ENCODE data around the gene CD38. TPM values are rescaled to one million over a fixed set of nuclear protein-coding genes. Genes with fewer than 3 reads are reported as not detected.

The CD38 gene
- total RNA-seq, 1 experiment from 2014 or later, result not detected

GRCh38 chr4:15793506-15794363, 15.6 kb downstream of the CD38 start:
- ATAC-seq, result no peak
- Histone ChIP-seq H3K4me1 (ENCODE audit: insufficient read depth, low read length) (peaks cover 4% of the 10 kb centered on the region; the same call in 1 of the 2 replicates), H3K27me3 (ENCODE audit: low read length) (no peaks in the 10 kb centered on the region), H3K36me3 (ENCODE audit: low read depth, low read length) (no peaks in the 10 kb centered on the region), H3K9ac (ENCODE audit: low read length) (no peak overlapping the region), H3K27ac (ENCODE audit: low read length) (no peak overlapping the region), H3K79me2 (ENCODE audit: low read length) (no peaks in the 10 kb centered on the region), H3K4me3 (ENCODE audit: low read length) (no peak overlapping the region), H3K9me3 (ENCODE audit: low read length) (no peaks in the 10 kb centered on the region), H3K4me2 (ENCODE audit: low read length) (no peak overlapping the region), H3F3A (ENCODE audit: low read length, unreplicated experiment) (no peaks in the 10 kb centered on the region), H4K20me1 (ENCODE audit: low read length) (no peaks in the 10 kb centered on the region), H2AFZ (ENCODE audit: low read length) (no peak overlapping the region), H3K9me2 (replicated peaks; ENCODE audit: low read length) (no peaks in the 10 kb centered on the region)
- CTCF ChIA-PET, result interaction anchor here (0.6 kb wide), 1 partner anchor 38 kb away, joined by 4 read pairs; no protein-coding TSS in a partner anchor
- TF ChIP-seq EZH2phosphoT487 (IDR thresholded peaks at IDR 0.05; ENCODE audit: borderline replicate concordance, low read length) (no peak), CTCF (conservative IDR thresholded peaks at IDR 0.05; ENCODE audit: low read depth, low read length) (no peak), EZH2 (IDR thresholded peaks at IDR 0.05; ENCODE audit: low read length, unreplicated experiment) (no peak)
- no peak for DNase-seq
- BruUV-seq (replicated peaks), result no TSS peak
- intact Hi-C loops (cut with micrococcal nuclease), result no loop called here
- POLR2A ChIA-PET (ENCODE audit: unreplicated experiment), result no interaction called here

GRCh38 chr4:15794426-15794825, 16.3 kb downstream of the CD38 start:
- no peaks in the 10 kb centered on the region for H3K9me3 ChIP-seq (ENCODE audit: low read length)
- no peaks in the 10 kb centered on the region for H3K36me3 ChIP-seq (ENCODE audit: low read depth, low read length)
- no peak overlapping the region for H3K27ac ChIP-seq (ENCODE audit: low read length)
- no peak overlapping the region for H3K4me2 ChIP-seq (ENCODE audit: low read length)
- H4K20me1 ChIP-seq (ENCODE audit: low read length), result no peaks in the 10 kb centered on the region
- no peak overlapping the region for H3K9ac ChIP-seq (ENCODE audit: low read length)
- H3K4me3 ChIP-seq (ENCODE audit: low read length), result no peak overlapping the region
- H3K27me3 ChIP-seq (ENCODE audit: low read length), result no peaks in the 10 kb centered on the region
- DNase-seq, result no peak
- no TSS peak for BruUV-seq (replicated peaks)
- ChIA-PET CTCF (interaction anchor here (0.6 kb wide), 1 partner anchor 39 kb away, joined by 4 read pairs; no protein-coding TSS in a partner anchor), POLR2A (ENCODE audit: unreplicated experiment) (no interaction called here)
- H3F3A ChIP-seq (ENCODE audit: low read length, unreplicated experiment), result no peaks in the 10 kb centered on the region
- no peaks in the 10 kb centered on the region for H3K79me2 ChIP-seq (ENCODE audit: low read length)
- no peak overlapping the region for H2AFZ ChIP-seq (ENCODE audit: low read length)
- TF ChIP-seq EZH2phosphoT487 (IDR thresholded peaks at IDR 0.05; ENCODE audit: borderline replicate concordance, low read length), result no peak
- peaks cover 4% of the 10 kb centered on the region; the same call in 1 of the 2 replicates for H3K4me1 ChIP-seq (ENCODE audit: insufficient read depth, low read length)
- intact Hi-C loops (cut with micrococcal nuclease), result no loop called here
- no peaks in the 10 kb centered on the region for H3K9me2 ChIP-seq (replicated peaks; ENCODE audit: low read length)
- ATAC-seq, result no peak

- Histone ChIP-seq H3F3A (ENCODE audit: low read length, unreplicated experiment) (no peaks in the 10 kb centered on the region), H3K36me3 (ENCODE audit: low read depth, low read length) (no peaks in the 10 kb centered on the region), H3K27ac (ENCODE audit: low read length) (no peak overlapping the region), H3K9me2 (replicated peaks; ENCODE audit: low read length) (no peaks in the 10 kb centered on the region), H3K4me2 (ENCODE audit: low read length) (no peak overlapping the region), H4K20me1 (ENCODE audit: low read length) (no peaks in the 10 kb centered on the region), H3K9me3 (ENCODE audit: low read length) (no peaks in the 10 kb centered on the region), H3K79me2 (ENCODE audit: low read length) (no peaks in the 10 kb centered on the region), H3K4me1 (ENCODE audit: insufficient read depth, low read length) (peaks cover 4% of the 10 kb centered on the region; the same call in 1 of the 2 replicates), H3K4me3 (ENCODE audit: low read length) (no peak overlapping the region), H2AFZ (ENCODE audit: low read length) (no peak overlapping the region), H3K27me3 (ENCODE audit: low read length) (no peaks in the 10 kb centered on the region), H3K9ac (ENCODE audit: low read length) (no peak overlapping the region)
- ATAC-seq, result no peak
- TF ChIP-seq CTCF (conservative IDR thresholded peaks at IDR 0.05; ENCODE audit: low read depth, low read length) (no peak), EZH2phosphoT487 (IDR thresholded peaks at IDR 0.05; ENCODE audit: borderline replicate concordance, low read length) (no peak), EZH2 (IDR thresholded peaks at IDR 0.05; ENCODE audit: low read length, unreplicated experiment) (no peak)
- no peak for DNase-seq
- no TSS peak for BruUV-seq (replicated peaks)
- intact Hi-C loops (cut with micrococcal nuclease), result no loop called here
- ChIA-PET POLR2A (ENCODE audit: unreplicated experiment) (no interaction called here), CTCF (no interaction called here)
Observed at GRCh38 chr4:15794905-15795304, 16.8 kb downstream of the CD38 start.
